CD4-positive, CD25-positive, alpha-beta regulatory T cell (primary cell): ENCODE results near the gene LPAR2. TPM values are rescaled to one million over a fixed set of nuclear protein-coding genes. Genes with fewer than 3 reads are reported as not detected.
A peak's percentile ranks its signal among the peaks of the same experiment; 100 is the strongest.

Experiments
- ATAC-seq, 2 donors: fragments of 150-1000 bp; cut with Tn5 transposase; one replicate each; pipeline ENCODE4 v1.10.0; 2021; ENCODE audit warnings: low read depth in 2 of 2, moderate number of reproducible peaks in 2 of 2, moderate library complexity in 1 of 2
- DNase-seq, 3 donors: peaks; one replicate each; pipeline versions ENCODE4 v3.0.0 to v3.0.0-alpha.2; 2012 to 2022; ENCODE audit warnings: mixed read lengths in 1 of 3
- H3K27ac ChIP-seq: one replicate; pipeline ENCODE4 v1.7.0; 2013; ENCODE audit warnings: mild to moderate bottlenecking, low read length; ENCODE audit not compliant: insufficient read depth, poor library complexity, severe bottlenecking
- H3K27me3 ChIP-seq: one replicate; pipeline ENCODE4 v1.7.0; 2013; ENCODE audit warnings: low read length; ENCODE audit not compliant: control insufficient read depth, insufficient read depth
- H3K36me3 ChIP-seq: one replicate; pipeline ENCODE4 v1.7.0; 2013; ENCODE audit warnings: mild to moderate bottlenecking, low read length, moderate library complexity; ENCODE audit not compliant: control insufficient read depth, insufficient read depth
- H3K4me1 ChIP-seq: 2 replicates; pipeline ENCODE4 v1.7.0; 2013; ENCODE audit warnings: mild to moderate bottlenecking, low read length; ENCODE audit not compliant: insufficient read depth, control insufficient read depth, poor library complexity, severe bottlenecking
- H3K4me3 ChIP-seq: one replicate; pipeline ENCODE4 v1.7.0; 2013; ENCODE audit warnings: low read depth, mild to moderate bottlenecking, low read length, moderate library complexity
- H3K9me3 ChIP-seq, 2 experiments: 1 replicate in 1 of 2; 2 replicates in 1 of 2; pipeline ENCODE4 v1.7.0; 2013; ENCODE audit warnings: low read length in 2 of 2, mild to moderate bottlenecking in 1 of 2, moderate library complexity in 1 of 2; ENCODE audit not compliant: control insufficient read depth in 2 of 2
- H3K27ac Mint-ChIP-seq, 3 donors: one replicate each; pipeline ENCODE4 v1.8.0; 2020 to 2022; ENCODE audit warnings: mild to moderate bottlenecking in 3 of 3, mixed read lengths in 3 of 3, moderate library complexity in 2 of 3
- H3K27me3 Mint-ChIP-seq: one replicate; pipeline ENCODE4 v1.8.0; 2022; ENCODE audit warnings: mild to moderate bottlenecking, mixed read lengths
- H3K36me3 Mint-ChIP-seq: one replicate; pipeline ENCODE4 v1.8.0; 2020; ENCODE audit warnings: mixed read lengths
- H3K4me1 Mint-ChIP-seq, 4 donors: one replicate each; pipeline ENCODE4 v1.8.0; 2020 to 2022; ENCODE audit warnings: mixed read lengths in 4 of 4, mild to moderate bottlenecking in 1 of 4
- H3K4me3 Mint-ChIP-seq, 4 donors: one replicate each; pipeline ENCODE4 v1.8.0; 2020 to 2022; ENCODE audit warnings: mild to moderate bottlenecking in 4 of 4, mixed read lengths in 4 of 4, moderate library complexity in 3 of 4
- H3K9me3 Mint-ChIP-seq, 7 donors: one replicate each; pipeline ENCODE4 v1.8.0; 2020 to 2022; ENCODE audit warnings: mixed read lengths in 7 of 7, mild to moderate bottlenecking in 3 of 7, moderate library complexity in 2 of 7
- polyA plus RNA-seq, 4 donors: library from polyadenylated mRNA; unstranded; fragments of 300-500 nt; fragmentation: Illumina TruSeq; gene quantifications; one replicate each; pipeline ENCODE4 v1.2.3, GENCODE V29; 2021
- total RNA-seq: library from RNA; stranded (reverse); gene quantifications from one replicate; pipeline ENCODE4 v1.2.3, GENCODE V29; 2022

LPAR2 gene
- total and polyA plus RNA-seq, 5 donors from 2014 or later, result 29.9 to 120 (median 46.7) TPM

GRCh38 chr19:19597809-19598306, 30.2 kb downstream of the LPAR2 start:
- Mint-ChIP-seq H3K36me3 (peaks cover 23% of the 10 kb centered on the region), H3K9me3 (peaks cover 0 to 2% (median 0%) of the 10 kb centered on the region in 7 donors), H3K27ac (peak overlapping the region; percentile 94 to 99 (median 99)), H3K4me1 (peaks cover 25 to 90% (median 51%) of the 10 kb centered on the region in 4 donors), H3K27me3 (no peaks in the 10 kb centered on the region), H3K4me3 (peak overlapping the region; percentile 68 to 80 (median 78))
- peak overlapping the region; percentile 97 for H3K27ac ChIP-seq
- peak; percentile 70 to 82 (median 81) for DNase-seq
- no peaks in the 10 kb centered on the region for H3K9me3 ChIP-seq
- peaks cover 12% of the 10 kb centered on the region for H3K36me3 ChIP-seq
- peak; percentile 55 to 63 for ATAC-seq
- H3K4me1 ChIP-seq, result peaks cover 80% of the 10 kb centered on the region
- peak overlapping the region; percentile 51 for H3K4me3 ChIP-seq
- no peaks in the 10 kb centered on the region for H3K27me3 ChIP-seq

- Mint-ChIP-seq H3K4me3 (peak overlapping the region in 2 of 4 donors; percentile 3 to 9), H3K27ac (peak overlapping the region; percentile 32 to 99 (median 84)), H3K27me3 (no peaks in the 10 kb centered on the region), H3K36me3 (peaks cover 26% of the 10 kb centered on the region), H3K4me1 (peaks cover 10 to 85% (median 42%) of the 10 kb centered on the region in 4 donors), H3K9me3 (peaks cover 0 to 2% (median 0%) of the 10 kb centered on the region in 7 donors)
- no peak for ATAC-seq
- Histone ChIP-seq H3K27ac (peak overlapping the region; percentile 49), H3K9me3 (no peaks in the 10 kb centered on the region), H3K36me3 (peaks cover 15% of the 10 kb centered on the region), H3K27me3 (no peaks in the 10 kb centered on the region), H3K4me3 (no peak overlapping the region), H3K4me1 (peaks cover 70% of the 10 kb centered on the region)
- DNase-seq, result no peak
Observed at GRCh38 chr19:19595171-19595701, 32.8 kb downstream of the LPAR2 start.

DNA sequence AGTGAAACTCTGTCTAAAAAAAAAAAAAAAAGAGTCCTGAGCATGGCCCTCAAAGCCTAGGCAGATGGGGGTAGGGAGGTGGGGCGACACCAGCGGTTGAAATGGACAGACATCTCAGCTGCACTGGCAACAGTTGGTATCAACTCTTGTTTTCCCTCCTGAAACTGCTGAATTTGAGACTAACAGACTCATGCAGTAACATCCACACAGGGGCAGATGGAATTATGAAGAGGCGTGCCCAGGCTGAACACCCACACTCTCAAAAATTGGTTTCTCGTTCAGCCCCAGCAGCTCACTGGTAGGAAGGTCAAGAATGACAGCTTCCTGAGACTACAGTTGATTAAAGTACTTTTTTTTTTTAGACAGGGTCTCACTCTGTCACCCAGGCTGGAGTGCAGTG, 33.6 kb downstream of the LPAR2 start:
- no peaks in the 10 kb centered on the region for H3K9me3 ChIP-seq
- Mint-ChIP-seq H3K27ac (peak overlapping the region; percentile 32 to 84 (median 72)), H3K27me3 (no peaks in the 10 kb centered on the region), H3K36me3 (peaks cover 33% of the 10 kb centered on the region), H3K4me1 (peaks cover 18 to 86% (median 48%) of the 10 kb centered on the region in 4 donors), H3K9me3 (peaks cover 0 to 2% (median 0%) of the 10 kb centered on the region in 7 donors), H3K4me3 (peak overlapping the region in 2 of 4 donors; percentile 15 to 16)
- peaks cover 15% of the 10 kb centered on the region for H3K36me3 ChIP-seq
- ATAC-seq, result no peak
- H3K4me3 ChIP-seq, result no peak overlapping the region
- peak overlapping the region; percentile 37 for H3K27ac ChIP-seq
- no peaks in the 10 kb centered on the region for H3K27me3 ChIP-seq
- H3K4me1 ChIP-seq, result peaks cover 70% of the 10 kb centered on the region
- DNase-seq, result peak in 1 of 3 donors; percentile 49

GRCh38 chr19:19592690-19593089, 35.3 kb downstream of the LPAR2 start:
- Histone ChIP-seq H3K27me3 (no peaks in the 10 kb centered on the region), H3K36me3 (peaks cover 15% of the 10 kb centered on the region), H3K4me1 (peaks cover 57% of the 10 kb centered on the region), H3K9me3 (no peaks in the 10 kb centered on the region), H3K27ac (no peak overlapping the region), H3K4me3 (no peak overlapping the region)
- H3K27ac Mint-ChIP-seq, result peak overlapping the region; percentile 59 to 96 (median 86)
- H3K27me3 Mint-ChIP-seq, result no peaks in the 10 kb centered on the region
- DNase-seq (no peak), ATAC-seq (no peak)
- H3K9me3 Mint-ChIP-seq, result peaks cover 0 to 2% (median 0%) of the 10 kb centered on the region in 7 donors
- peaks cover 40% of the 10 kb centered on the region for H3K36me3 Mint-ChIP-seq
- H3K4me3 Mint-ChIP-seq, result peak overlapping the region in 1 of 4 donors; percentile 17
- H3K4me1 Mint-ChIP-seq, result peaks cover 15 to 82% (median 38%) of the 10 kb centered on the region in 4 donors

DNA sequence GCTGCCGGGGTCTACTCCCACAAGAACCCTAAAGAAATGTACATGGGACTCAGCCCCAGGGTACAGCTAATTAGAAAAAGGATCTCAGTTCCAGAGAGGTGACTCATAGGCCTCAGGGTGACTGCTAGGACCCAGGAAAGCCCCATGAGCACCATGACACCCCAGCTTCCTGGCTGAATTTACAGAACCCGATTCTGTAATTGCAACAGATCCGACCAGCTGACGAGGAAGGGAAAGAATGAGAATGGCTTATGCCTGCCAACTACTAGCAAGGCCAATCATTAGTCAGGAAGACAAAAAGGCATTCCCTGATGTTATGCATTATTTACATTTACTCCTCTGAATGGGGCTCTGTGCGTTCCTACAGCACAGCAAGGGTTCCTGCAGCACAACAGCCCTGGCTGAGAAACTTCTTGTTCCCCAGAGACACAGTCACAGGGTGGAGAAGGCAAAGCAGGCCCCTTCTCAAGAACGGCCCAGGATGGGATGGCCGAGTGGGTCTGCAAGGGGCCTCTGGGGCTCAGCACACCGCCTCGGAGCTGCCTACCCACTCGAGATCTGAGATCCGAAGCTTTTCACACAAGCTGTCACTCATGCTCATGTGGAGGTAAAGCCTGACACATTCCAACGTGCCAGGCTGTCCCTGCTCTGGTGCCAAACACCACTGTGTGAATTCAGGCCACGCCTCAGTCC, 36.7 kb downstream of the LPAR2 start:
- Histone ChIP-seq H3K27me3 (no peaks in the 10 kb centered on the region), H3K4me3 (peak overlapping the region; percentile 29), H3K27ac (peak overlapping the region; percentile 89), H3K36me3 (peaks cover 17% of the 10 kb centered on the region), H3K4me1 (peaks cover 44% of the 10 kb centered on the region), H3K9me3 (no peaks in the 10 kb centered on the region)
- no peaks in the 10 kb centered on the region for H3K27me3 Mint-ChIP-seq
- peaks cover 38% of the 10 kb centered on the region for H3K36me3 Mint-ChIP-seq
- ATAC-seq (peak; percentile 94 to 95), DNase-seq (peak; percentile 51 to 82 (median 63))
- H3K4me1 Mint-ChIP-seq, result peaks cover 8 to 70% (median 31%) of the 10 kb centered on the region in 4 donors
- peak overlapping the region; percentile 93 to 96 (median 93) for H3K27ac Mint-ChIP-seq
- H3K4me3 Mint-ChIP-seq, result peak overlapping the region in 3 of 4 donors; percentile 68 to 83 (median 68)
- H3K9me3 Mint-ChIP-seq, result peaks cover 0 to 2% (median 0%) of the 10 kb centered on the region in 7 donors

- peaks cover 8 to 58% (median 24%) of the 10 kb centered on the region in 4 donors for H3K4me1 Mint-ChIP-seq
- ATAC-seq (no peak), DNase-seq (no peak)
- H3K36me3 ChIP-seq, result peaks cover 14% of the 10 kb centered on the region
- H3K27me3 ChIP-seq, result no peaks in the 10 kb centered on the region
- no peaks in the 10 kb centered on the region for H3K27me3 Mint-ChIP-seq
- H3K4me3 ChIP-seq, result no peak overlapping the region
- no peak overlapping the region for H3K27ac ChIP-seq
- no peaks in the 10 kb centered on the region for H3K9me3 Mint-ChIP-seq
- H3K4me3 Mint-ChIP-seq, result peak overlapping the region in 2 of 4 donors; percentile 51 to 52
- H3K27ac Mint-ChIP-seq, result peak overlapping the region; percentile 62 to 71 (median 70)
- H3K36me3 Mint-ChIP-seq, result peaks cover 36% of the 10 kb centered on the region
- peaks cover 24% of the 10 kb centered on the region for H3K4me1 ChIP-seq
- no peaks in the 10 kb centered on the region for H3K9me3 ChIP-seq
Observed at GRCh38 chr19:19588546-19588945, 39.5 kb downstream of the LPAR2 start.

DNA sequence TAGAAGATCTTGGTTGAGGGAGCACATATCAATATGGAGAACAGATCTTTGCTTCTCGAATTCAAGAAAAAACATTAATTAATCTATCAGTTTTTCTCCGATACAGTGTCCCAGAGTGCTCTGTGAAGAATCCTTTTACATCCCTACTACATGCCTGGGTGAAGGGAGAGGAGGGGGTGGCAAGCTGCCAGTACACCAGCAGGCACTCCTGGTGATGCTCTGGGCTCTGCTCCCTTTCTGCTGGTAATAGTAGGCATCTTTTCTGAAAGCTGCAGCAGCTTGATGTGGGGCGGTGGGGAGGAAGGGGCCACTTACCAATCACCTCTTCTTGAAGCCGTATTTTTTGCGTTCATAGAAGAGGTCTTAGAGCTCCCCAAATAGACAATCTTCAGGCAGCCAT, 40.2 kb downstream of the LPAR2 start:
- no peaks in the 10 kb centered on the region for H3K27me3 ChIP-seq
- no peak overlapping the region for H3K4me3 Mint-ChIP-seq
- H3K36me3 ChIP-seq, result peaks cover 7% of the 10 kb centered on the region
- peaks cover 8 to 51% (median 24%) of the 10 kb centered on the region in 4 donors for H3K4me1 Mint-ChIP-seq
- H3K4me3 ChIP-seq, result no peak overlapping the region
- DNase-seq (no peak), ATAC-seq (no peak)
- H3K36me3 Mint-ChIP-seq, result peaks cover 30% of the 10 kb centered on the region
- no peaks in the 10 kb centered on the region for H3K27me3 Mint-ChIP-seq
- peaks cover 24% of the 10 kb centered on the region for H3K4me1 ChIP-seq
- H3K27ac ChIP-seq, result no peak overlapping the region
- H3K9me3 ChIP-seq, result no peaks in the 10 kb centered on the region
- peak overlapping the region; percentile 9 to 62 (median 11) for H3K27ac Mint-ChIP-seq
- H3K9me3 Mint-ChIP-seq, result no peaks in the 10 kb centered on the region
